HG03439 (cell line): ENCODE data around the gene SH3BP2.
A peak's percentile ranks its signal among the peaks of the same experiment; 100 is the strongest.

ENCODE experiments used
- ATAC-seq: cut with Tn5 transposase; IDR thresholded peaks from one replicate; pipeline ENCODE4 v1.9.1; 2021; ENCODE audit warnings: mild to moderate bottlenecking, moderate library complexity; ENCODE audit not compliant: unreplicated experiment

Gene SH3BP2

GRCh38 chr4:2830632-2831610, 38.0 kb downstream of the SH3BP2 start:
- no peak for ATAC-seq

GRCh38 chr4:2831611-2832308, 38.9 kb downstream of the SH3BP2 start:
- no peak for ATAC-seq

- peak; percentile 62 for ATAC-seq
These were observed 39.6 kb downstream of the SH3BP2 start for GRCh38 chr4:2832309-2832980.

GRCh38 chr4:2832981-2833670, 40.2 kb downstream of the SH3BP2 start:
- no peak for ATAC-seq

- no peak for ATAC-seq
These were observed 40.8 kb downstream of the SH3BP2 start for GRCh38 chr4:2833671-2834000.

- no peak for ATAC-seq
These were observed 41.4 kb downstream of the SH3BP2 start for GRCh38 chr4:2834001-2834921.

GRCh38 chr4:2835978-2836377, 43.1 kb downstream of the SH3BP2 start:
- no peak for ATAC-seq

- ATAC-seq: no peak
These were observed 43.5 kb downstream of the SH3BP2 start for GRCh38 chr4:2836391-2836859.

GRCh38 chr4:2837110-2837903, 44.4 kb downstream of the SH3BP2 start:
- ATAC-seq: no peak

GRCh38 chr4:2837904-2838496, 45.1 kb downstream of the SH3BP2 start:
- ATAC-seq: no peak

GRCh38 chr4:2839060-2839459, 46.2 kb downstream of the SH3BP2 start:
- ATAC-seq: no peak

- no peak for ATAC-seq
These were observed 49.9 kb downstream of the SH3BP2 start for GRCh38 chr4:2842687-2843262.

GRCh38 chr4:2843263-2843940, 50.5 kb downstream of the SH3BP2 start, which contains the start of gene ADD1:
Gene ADD1 (plus strand): TSS chr4:2843844. CDS start chr4:2875916, 32,072 bp downstream.
- peak; percentile 78 for ATAC-seq

GRCh38 chr4:2843941-2844584, 51.2 kb downstream of the SH3BP2 start:
- ATAC-seq: no peak

- ATAC-seq: no peak
These were observed 53.3 kb downstream of the SH3BP2 start for GRCh38 chr4:2846172-2846571.

- no peak for ATAC-seq
These were observed 54.5 kb downstream of the SH3BP2 start for GRCh38 chr4:2847302-2847871.

GRCh38 chr4:2848449-2848848, 55.6 kb downstream of the SH3BP2 start:
- no peak for ATAC-seq
